Transverse colon (tissue), 4 donors: ENCODE measurements around the gene SIX3.

Experiments used
- CTCF ChIP-seq, 5 experiments: fragments of 200-600 bp in 3 of 5; fragments of 450-650 bp in 2 of 5; sonication (generic) in 3 of 5; IDR thresholded peaks; 1 replicate in 2 of 5; 2 replicates in 3 of 5; pipeline ENCODE4 v1.5.1; 2016 to 2017; ENCODE audit warnings: antibody characterized with exemption in 5 of 5, inconsistent platforms in 3 of 5, mild to moderate bottlenecking in 2 of 5, moderate library complexity in 1 of 5
- EP300 ChIP-seq: sonication (generic); formaldehyde crosslinking; IDR thresholded peaks from one replicate; pipeline ENCODE4 v1.6.1; 2017; ENCODE audit warnings: antibody characterized with exemption, low read depth
- POLR2A ChIP-seq: fragments of 450-650 bp; IDR thresholded peaks from one replicate; pipeline ENCODE4 v1.6.1; 2016; ENCODE audit warnings: antibody characterized with exemption, mild to moderate bottlenecking, moderate library complexity
- POLR2AphosphoS5 ChIP-seq, 3 donors: sonication (generic); formaldehyde crosslinking; IDR thresholded peaks; one replicate each; pipeline ENCODE4 v1.6.1; 2016; ENCODE audit warnings: antibody characterized with exemption in 3 of 3

GRCh38 chr2:44946372-44947027 lies 5.0 kb downstream of the SIX3 start:
- TF ChIP-seq POLR2A (no peak), CTCF (IDR thresholded peaks at IDR 0.05) (no peak), EP300 (no peak), POLR2AphosphoS5 (IDR thresholded peaks at IDR 0.05) (no peak)
